Adrenal gland (tissue), 5 donors: ENCODE data around the gene BCL2L13.

Experiments used
- CTCF ChIP-seq, 6 experiments: fragments of 450-650 bp in 4 of 6; fragments of 200-600 bp in 2 of 6; sonication (generic) in 1 of 6; IDR thresholded peaks; 1 replicate in 5 of 6; 2 replicates in 1 of 6; pipeline versions ENCODE4 v1.5.1 to v1.8.0; 2016 to 2021; ENCODE audit warnings: antibody characterized with exemption in 6 of 6, mild to moderate bottlenecking in 2 of 6, moderate library complexity in 1 of 6
- POLR2A ChIP-seq, 2 donors: fragments of 450-650 bp; IDR thresholded peaks; one replicate each; pipeline ENCODE4 v1.6.1; 2017; ENCODE audit warnings: antibody characterized with exemption in 2 of 2, mild to moderate bottlenecking in 2 of 2, moderate library complexity in 1 of 2
- donor health status: DM: no; HTN: no; CAD: no.

GRCh38 chr22:17753401-17753989 is 114.9 kb downstream of the BCL2L13 start:
- TF ChIP-seq CTCF (IDR thresholded peaks at IDR 0.05), result no peak
- TF ChIP-seq POLR2A (IDR thresholded peaks at IDR 0.05), result no peak
